ENCODE results near the gene COPS9.

Gene COPS9

GRCh38 chr2:240109386-240109785 lies 26.7 kb downstream of the COPS9 start:
- Histone ChIP-seq H3K27me3 (replicated peaks in 2 of 5; ENCODE audit: control insufficient read depth in 4 of 5, insufficient read depth in 5 of 5, low read length in 4 of 5) (peaks cover 7 to 26% (median 8%) of the 10 kb centered on the region in 5 experiments), H3K4me1 (ENCODE audit: control extremely low read depth in 1 of 4, control insufficient read depth in 4 of 4, insufficient read depth in 4 of 4, low read length in 3 of 4) (no peaks in the 10 kb centered on the region), H3K27ac (ENCODE audit: insufficient read depth in 1 of 2, low read depth in 1 of 2, low read length in 2 of 2, poor library complexity in 1 of 2, severe bottlenecking in 2 of 2) (no peak overlapping the region), H3K4me3 (ENCODE audit: control insufficient read depth in 1 of 7, extremely low read depth in 1 of 7, insufficient read depth in 4 of 7, low read depth in 2 of 7, low read length in 6 of 7) (no peak overlapping the region), H3K36me3 (ENCODE audit: control insufficient read depth in 4 of 4, insufficient read depth in 4 of 4, low read length in 3 of 4) (no peaks in the 10 kb centered on the region), H3K9me3 (ENCODE audit: control extremely low read depth in 1 of 5, control insufficient read depth in 4 of 5, insufficient read depth in 2 of 5, low read depth in 1 of 5, low read length in 4 of 5) (no peaks in the 10 kb centered on the region)
- no peak for DNase-seq
- 85% methylated on average over 8 of the region's 11 CpGs for WGBS (ENCODE audit: insufficient coverage)
- POLR2A ChIA-PET, result no interaction called here
- CTCF ChIA-PET, result no interaction called here

- ChIA-PET POLR2A (no interaction called here), CTCF (no interaction called here)
- Histone ChIP-seq H3K27ac (ENCODE audit: insufficient read depth in 1 of 2, low read depth in 1 of 2, low read length in 2 of 2, poor library complexity in 1 of 2, severe bottlenecking in 2 of 2) (no peak overlapping the region), H3K36me3 (ENCODE audit: control insufficient read depth in 4 of 4, insufficient read depth in 4 of 4, low read length in 3 of 4) (no peaks in the 10 kb centered on the region), H3K4me3 (ENCODE audit: control insufficient read depth in 1 of 7, extremely low read depth in 1 of 7, insufficient read depth in 4 of 7, low read depth in 2 of 7, low read length in 6 of 7) (no peak overlapping the region), H3K9me3 (ENCODE audit: control extremely low read depth in 1 of 5, control insufficient read depth in 4 of 5, insufficient read depth in 2 of 5, low read depth in 1 of 5, low read length in 4 of 5) (no peaks in the 10 kb centered on the region), H3K27me3 (replicated peaks in 2 of 5; ENCODE audit: control insufficient read depth in 4 of 5, insufficient read depth in 5 of 5, low read length in 4 of 5) (peaks cover 0 to 18% (median 2%) of the 10 kb centered on the region in 5 experiments), H3K4me1 (ENCODE audit: control extremely low read depth in 1 of 4, control insufficient read depth in 4 of 4, insufficient read depth in 4 of 4, low read length in 3 of 4) (no peaks in the 10 kb centered on the region)
- 79% methylated on average over 5 of the region's 6 CpGs for WGBS (ENCODE audit: insufficient coverage)
- no peak for DNase-seq
Measured at GRCh38 chr2:240107477-240107796, 28.7 kb downstream of the COPS9 start.

GRCh38 chr2:240106765-240107476 lies 29.2 kb downstream of the COPS9 start:
- 83% methylated on average over 11 of the region's 17 CpGs for WGBS (ENCODE audit: insufficient coverage)
- Histone ChIP-seq H3K27me3 (replicated peaks in 2 of 5; ENCODE audit: control insufficient read depth in 4 of 5, insufficient read depth in 5 of 5, low read length in 4 of 5) (peaks cover 0 to 19% (median 2%) of the 10 kb centered on the region in 5 experiments), H3K4me1 (ENCODE audit: control extremely low read depth in 1 of 4, control insufficient read depth in 4 of 4, insufficient read depth in 4 of 4, low read length in 3 of 4) (no peaks in the 10 kb centered on the region), H3K36me3 (ENCODE audit: control insufficient read depth in 4 of 4, insufficient read depth in 4 of 4, low read length in 3 of 4) (no peaks in the 10 kb centered on the region), H3K9me3 (ENCODE audit: control extremely low read depth in 1 of 5, control insufficient read depth in 4 of 5, insufficient read depth in 2 of 5, low read depth in 1 of 5, low read length in 4 of 5) (no peaks in the 10 kb centered on the region), H3K4me3 (ENCODE audit: control insufficient read depth in 1 of 7, extremely low read depth in 1 of 7, insufficient read depth in 4 of 7, low read depth in 2 of 7, low read length in 6 of 7) (no peak overlapping the region), H3K27ac (ENCODE audit: insufficient read depth in 1 of 2, low read depth in 1 of 2, low read length in 2 of 2, poor library complexity in 1 of 2, severe bottlenecking in 2 of 2) (no peak overlapping the region)
- no peak for DNase-seq
- POLR2A ChIA-PET, result no interaction called here
- CTCF ChIA-PET, result no interaction called here

GRCh38 chr2:240105982-240106381 lies 30.1 kb downstream of the COPS9 start:
- H3K27ac ChIP-seq (ENCODE audit: insufficient read depth in 1 of 2, low read depth in 1 of 2, low read length in 2 of 2, poor library complexity in 1 of 2, severe bottlenecking in 2 of 2), result no peak overlapping the region
- ChIA-PET POLR2A (no interaction called here), CTCF (no interaction called here)
- no peaks in the 10 kb centered on the region for H3K4me1 ChIP-seq (ENCODE audit: control extremely low read depth in 1 of 4, control insufficient read depth in 4 of 4, insufficient read depth in 4 of 4, low read length in 3 of 4)
- no peak for DNase-seq
- no peaks in the 10 kb centered on the region for H3K36me3 ChIP-seq (ENCODE audit: control insufficient read depth in 4 of 4, insufficient read depth in 4 of 4, low read length in 3 of 4)
- WGBS (ENCODE audit: insufficient coverage), result 88% methylated on average over 6 of the region's 11 CpGs
- peaks cover 0 to 18% (median 2%) of the 10 kb centered on the region in 5 experiments for H3K27me3 ChIP-seq (replicated peaks in 2 of 5; ENCODE audit: control insufficient read depth in 4 of 5, insufficient read depth in 5 of 5, low read length in 4 of 5)
- peaks cover 0 to under 1% (median 0%) of the 10 kb centered on the region in 5 experiments for H3K9me3 ChIP-seq (ENCODE audit: control extremely low read depth in 1 of 5, control insufficient read depth in 4 of 5, insufficient read depth in 2 of 5, low read depth in 1 of 5, low read length in 4 of 5)
- H3K4me3 ChIP-seq (ENCODE audit: control insufficient read depth in 1 of 7, extremely low read depth in 1 of 7, insufficient read depth in 4 of 7, low read depth in 2 of 7, low read length in 6 of 7), result no peak overlapping the region

- H3K36me3 ChIP-seq (ENCODE audit: control insufficient read depth in 4 of 4, insufficient read depth in 4 of 4, low read length in 3 of 4), result no peaks in the 10 kb centered on the region
- H3K27me3 ChIP-seq (replicated peaks in 2 of 5; ENCODE audit: control insufficient read depth in 4 of 5, insufficient read depth in 5 of 5, low read length in 4 of 5), result peaks cover 2 to 26% (median 4%) of the 10 kb centered on the region in 5 experiments
- 94% methylated on average over 3 of the region's 4 CpGs for WGBS (ENCODE audit: insufficient coverage)
- H3K27ac ChIP-seq (ENCODE audit: insufficient read depth in 1 of 2, low read depth in 1 of 2, low read length in 2 of 2, poor library complexity in 1 of 2, severe bottlenecking in 2 of 2), result no peak overlapping the region
- CTCF ChIA-PET, result no interaction called here
- DNase-seq, result no peak
- H3K4me3 ChIP-seq (ENCODE audit: control insufficient read depth in 1 of 7, extremely low read depth in 1 of 7, insufficient read depth in 4 of 7, low read depth in 2 of 7, low read length in 6 of 7), result no peak overlapping the region
- peaks cover 0 to 5% (median 0%) of the 10 kb centered on the region in 5 experiments for H3K9me3 ChIP-seq (ENCODE audit: control extremely low read depth in 1 of 5, control insufficient read depth in 4 of 5, insufficient read depth in 2 of 5, low read depth in 1 of 5, low read length in 4 of 5)
- POLR2A ChIA-PET, result no interaction called here
- no peaks in the 10 kb centered on the region for H3K4me1 ChIP-seq (ENCODE audit: control extremely low read depth in 1 of 4, control insufficient read depth in 4 of 4, insufficient read depth in 4 of 4, low read length in 3 of 4)
Measured at GRCh38 chr2:240103136-240103535, 33.0 kb downstream of the COPS9 start.

- POLR2A ChIA-PET, result no interaction called here
- CTCF ChIA-PET, result no interaction called here
- peaks cover 27 to 66% (median 29%) of the 10 kb centered on the region in 5 experiments for H3K27me3 ChIP-seq (replicated peaks in 2 of 5; ENCODE audit: control insufficient read depth in 4 of 5, insufficient read depth in 5 of 5, low read length in 4 of 5)
Measured at GRCh38 chr2:240098349-240098748, 37.8 kb downstream of the COPS9 start.

GRCh38 chr2:240095556-240096523 lies 40.3 kb downstream of the COPS9 start:
- 6% methylated on average over 39 of the region's 43 CpGs for WGBS (ENCODE audit: insufficient coverage)
- H3K4me3 ChIP-seq (ENCODE audit: control insufficient read depth in 1 of 7, extremely low read depth in 1 of 7, insufficient read depth in 4 of 7, low read depth in 2 of 7, low read length in 6 of 7), result no peak overlapping the region
- peaks cover 28 to 64% (median 30%) of the 10 kb centered on the region in 5 experiments for H3K27me3 ChIP-seq (replicated peaks in 2 of 5; ENCODE audit: control insufficient read depth in 4 of 5, insufficient read depth in 5 of 5, low read length in 4 of 5)
- peaks cover 3 to 23% (median 5%) of the 10 kb centered on the region in 5 experiments for H3K9me3 ChIP-seq (ENCODE audit: control extremely low read depth in 1 of 5, control insufficient read depth in 4 of 5, insufficient read depth in 2 of 5, low read depth in 1 of 5, low read length in 4 of 5)
- no peaks in the 10 kb centered on the region for H3K4me1 ChIP-seq (ENCODE audit: control extremely low read depth in 1 of 4, control insufficient read depth in 4 of 4, insufficient read depth in 4 of 4, low read length in 3 of 4)
- no peaks in the 10 kb centered on the region for H3K36me3 ChIP-seq (ENCODE audit: control insufficient read depth in 4 of 4, insufficient read depth in 4 of 4, low read length in 3 of 4)
- H3K27ac ChIP-seq (ENCODE audit: insufficient read depth in 1 of 2, low read depth in 1 of 2, low read length in 2 of 2, poor library complexity in 1 of 2, severe bottlenecking in 2 of 2), result no peak overlapping the region
- POLR2A ChIA-PET, result no interaction called here
- CTCF ChIA-PET, result no interaction called here
- DNase-seq, result no peak

More at GRCh38 chr2:240098349-240098748, 37.8 kb downstream of the COPS9 start:
- Histone ChIP-seq H3K36me3 (ENCODE audit: control insufficient read depth in 4 of 4, insufficient read depth in 4 of 4, low read length in 3 of 4) (no peaks in the 10 kb centered on the region), H3K4me1 (ENCODE audit: control extremely low read depth in 1 of 4, control insufficient read depth in 4 of 4, insufficient read depth in 4 of 4, low read length in 3 of 4) (no peaks in the 10 kb centered on the region), H3K4me3 (ENCODE audit: control insufficient read depth in 1 of 7, extremely low read depth in 1 of 7, insufficient read depth in 4 of 7, low read depth in 2 of 7, low read length in 6 of 7) (no peak overlapping the region), H3K27ac (ENCODE audit: insufficient read depth in 1 of 2, low read depth in 1 of 2, low read length in 2 of 2, poor library complexity in 1 of 2, severe bottlenecking in 2 of 2) (no peak overlapping the region), H3K9me3 (ENCODE audit: control extremely low read depth in 1 of 5, control insufficient read depth in 4 of 5, insufficient read depth in 2 of 5, low read depth in 1 of 5, low read length in 4 of 5) (peaks cover 2 to 23% (median 5%) of the 10 kb centered on the region in 5 experiments)
- no peak for DNase-seq
- WGBS (ENCODE audit: insufficient coverage), result no CpG with 5 or more reads among the region's 2 CpGs

Data from common myeloid progenitor, CD34-positive (primary cell).